Ovary (tissue), 9 donors: ENCODE data around the gene AMDHD1. TPM values are rescaled to one million over a fixed set of nuclear protein-coding genes. Genes with fewer than 3 reads are reported as not detected.

Source experiments
- DNase-seq, 5 donors: peaks; one replicate each; pipeline ENCODE4 v3.0.0-alpha.2; 2019 to 2020
- H3K27ac ChIP-seq, 2 donors: fragments of 200-600 bp; one replicate each; pipeline versions ENCODE4 v1.5.1 to v1.8.0; 2019 to 2022
- H3K27me3 ChIP-seq: fragments of 200-600 bp; one replicate; pipeline ENCODE4 v1.8.0; 2022
- H3K36me3 ChIP-seq: fragments of 200-600 bp; sonication (generic); one replicate; pipeline ENCODE4 v1.5.1; 2019
- H3K4me1 ChIP-seq: one replicate; pipeline ENCODE4 v1.8.1; 2013; ENCODE audit warnings: mild to moderate bottlenecking, moderate library complexity; ENCODE audit not compliant: insufficient read depth
- H3K4me3 ChIP-seq: fragments of 200-600 bp; sonication (generic); one replicate; pipeline ENCODE4 v1.5.1; 2017
- H3K9me3 ChIP-seq, 2 donors: fragments of 200-600 bp in 1 of 2; sonication (generic) in 1 of 2; one replicate each; pipeline versions ENCODE4 v1.5.1 to v1.8.1; 2013 to 2019; ENCODE audit warnings: mild to moderate bottlenecking in 1 of 2, moderate library complexity in 1 of 2
- EP300 ChIP-seq: sonication (generic); formaldehyde crosslinking; IDR thresholded peaks from one replicate; pipeline ENCODE4 v1.6.1; 2017; ENCODE audit warnings: antibody characterized with exemption
- POLR2A ChIP-seq: fragments of 450-650 bp; IDR thresholded peaks from one replicate; pipeline ENCODE4 v1.6.1; 2017; ENCODE audit warnings: antibody characterized with exemption, mild to moderate bottlenecking, moderate library complexity
- WGBS, 3 donors: extraction: QIAGEN DNeasy Blood & Tissue Kit in 1 of 3; methylation state at CpG; one replicate each; pipeline versions ENCODE4 v1.1.5 to v1.1.7; 2013 to 2017; 5-methylcytosine and 5-hydroxymethylcytosine counted together
- intact Hi-C, 4 donors: fragments of 100-400 bp; cut with DNase I; formaldehyde crosslinking; loops; one replicate each; pipeline versions ENCODE4 v1.11.0 to v1.15.1; 2022 to 2023
- polyA plus RNA-seq, 2 donors: library from polyadenylated mRNA; stranded (reverse); fragments of 200-250 nt in 1 of 2; fragments of 350-450 nt in 1 of 2; fragmentation: Illumina TruSeq in 1 of 2; extraction: RNeasy Lipid Tissue Mini Kit (QIAGEN cat#74804) in 1 of 2; gene quantifications; one replicate each; pipeline ENCODE4 v1.2.3, GENCODE V29; 2013 to 2014
- total RNA-seq, 7 donors: library from RNA; depleted of rRNA in 2 of 7; stranded (reverse); fragments of >200 nt in 2 of 7; fragmentation: NEBNext Ultra II Directional in 3 of 7; extraction: Animal tissue kit (Norgen Biotek cat#: 25700) in 3 of 7; gene quantifications; one replicate each; pipeline versions ENCODE4 v1.1.0 to v1.2.4, GENCODE V29; 2016 to 2023
- TF ChIP-seq, protein P1 (sequence below), 3 donors: fragments of 450-650 bp in 2 of 3; fragments of 200-600 bp in 1 of 3; IDR thresholded peaks; one replicate each; pipeline versions ENCODE4 v1.5.1 to v1.8.0; 2016 to 2022; ENCODE audit warnings: antibody characterized with exemption in 3 of 3, mild to moderate bottlenecking in 1 of 3
- donor health status: DM: no; HTN: no; CAD: no; lungs with moderate emphysema.
- donor health status: DM: no; HTN: no; CAD: no.
- donor health status: Bipolar disorder and iron deficiency.
- donor health status: DM: yes; HTN: yes; CAD: no.
- donor health status: DM: no; HTN: no; CAD: no.
- donor health status: DM: yes; HTN: yes; CAD: no.

The AMDHD1 gene
- total and polyA plus RNA-seq, 9 donors = 0.13 to 6.1 (median 0.57) TPM; not detected in 4

DNA sequence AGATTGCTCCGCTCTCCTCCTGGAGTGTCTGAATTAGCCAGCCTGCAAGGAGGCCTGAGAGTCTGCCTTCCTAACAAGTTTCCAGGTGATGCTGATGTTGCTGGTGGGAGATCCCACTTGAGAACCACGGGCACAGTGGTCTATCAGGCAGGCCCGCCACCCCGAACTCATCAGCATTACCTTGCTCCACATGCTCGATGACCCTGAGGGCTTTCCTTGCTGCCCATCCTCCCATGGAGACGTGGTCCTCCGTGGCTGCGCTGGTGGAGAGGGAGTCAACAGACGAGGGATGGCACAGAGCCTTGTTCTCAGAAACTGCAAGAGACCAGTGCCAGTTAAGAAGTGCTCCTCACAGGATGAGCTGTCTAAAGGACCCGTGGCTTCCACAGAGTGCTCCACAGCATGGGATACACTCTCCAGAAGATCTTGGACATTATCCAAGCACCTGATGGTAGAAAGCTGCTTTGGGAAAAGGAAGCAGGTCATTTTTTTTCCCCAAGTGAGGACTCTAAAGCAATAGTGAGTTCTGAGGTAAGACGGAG is 34.7 kb downstream of the AMDHD1 start:
- no peaks in the 10 kb centered on the region for H3K36me3 ChIP-seq
- no peaks in the 10 kb centered on the region for H3K27me3 ChIP-seq
- TF ChIP-seq POLR2A (no peak), EP300 (no peak)
- TF ChIP-seq, protein P1, sequence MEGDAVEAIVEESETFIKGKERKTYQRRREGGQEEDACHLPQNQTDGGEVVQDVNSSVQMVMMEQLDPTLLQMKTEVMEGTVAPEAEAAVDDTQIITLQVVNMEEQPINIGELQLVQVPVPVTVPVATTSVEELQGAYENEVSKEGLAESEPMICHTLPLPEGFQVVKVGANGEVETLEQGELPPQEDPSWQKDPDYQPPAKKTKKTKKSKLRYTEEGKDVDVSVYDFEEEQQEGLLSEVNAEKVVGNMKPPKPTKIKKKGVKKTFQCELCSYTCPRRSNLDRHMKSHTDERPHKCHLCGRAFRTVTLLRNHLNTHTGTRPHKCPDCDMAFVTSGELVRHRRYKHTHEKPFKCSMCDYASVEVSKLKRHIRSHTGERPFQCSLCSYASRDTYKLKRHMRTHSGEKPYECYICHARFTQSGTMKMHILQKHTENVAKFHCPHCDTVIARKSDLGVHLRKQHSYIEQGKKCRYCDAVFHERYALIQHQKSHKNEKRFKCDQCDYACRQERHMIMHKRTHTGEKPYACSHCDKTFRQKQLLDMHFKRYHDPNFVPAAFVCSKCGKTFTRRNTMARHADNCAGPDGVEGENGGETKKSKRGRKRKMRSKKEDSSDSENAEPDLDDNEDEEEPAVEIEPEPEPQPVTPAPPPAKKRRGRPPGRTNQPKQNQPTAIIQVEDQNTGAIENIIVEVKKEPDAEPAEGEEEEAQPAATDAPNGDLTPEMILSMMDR (IDR thresholded peaks at IDR 0.05) = no peak
- 81 to 86% (median 82%) methylated on average over 11 of the region's 11 CpGs for WGBS, 3 donors
- no peak overlapping the region for H3K27ac ChIP-seq
- DNase-seq = no peak
- no peaks in the 10 kb centered on the region for H3K4me1 ChIP-seq
- intact Hi-C loops = no loop called here
- H3K9me3 ChIP-seq = no peaks in the 10 kb centered on the region
- H3K4me3 ChIP-seq = no peak overlapping the region

DNA sequence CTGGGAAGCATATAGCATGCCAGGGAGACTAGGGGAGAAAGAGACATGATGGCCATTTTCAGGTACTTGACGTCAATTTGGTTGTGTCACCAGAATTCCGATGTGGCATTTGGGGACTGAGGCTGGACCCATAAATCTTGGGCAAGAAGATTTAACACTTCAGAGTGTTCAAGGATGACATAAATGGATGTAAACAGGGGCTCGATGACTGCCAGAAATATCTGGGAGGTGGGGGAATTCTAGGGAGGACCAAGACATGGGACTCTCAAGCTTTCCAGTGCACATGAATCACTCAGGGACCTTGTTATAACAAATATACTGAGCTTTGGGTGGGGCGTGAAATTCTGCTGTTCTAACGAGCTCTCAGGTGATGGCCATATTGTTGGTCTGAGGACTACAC is 35.2 kb downstream of the AMDHD1 start:
- 85 to 93% (median 90%) methylated on average over 5 of the region's 5 CpGs for WGBS, 3 donors
- Histone ChIP-seq H3K9me3 (no peaks in the 10 kb centered on the region), H3K27me3 (no peaks in the 10 kb centered on the region), H3K27ac (no peak overlapping the region), H3K4me1 (no peaks in the 10 kb centered on the region), H3K36me3 (no peaks in the 10 kb centered on the region), H3K4me3 (no peak overlapping the region)
- DNase-seq = no peak
- TF ChIP-seq, protein P1 (IDR thresholded peaks at IDR 0.05) = no peak
- no peak for TF ChIP-seq EP300
- TF ChIP-seq POLR2A = no peak
- intact Hi-C loops = no loop called here

DNA sequence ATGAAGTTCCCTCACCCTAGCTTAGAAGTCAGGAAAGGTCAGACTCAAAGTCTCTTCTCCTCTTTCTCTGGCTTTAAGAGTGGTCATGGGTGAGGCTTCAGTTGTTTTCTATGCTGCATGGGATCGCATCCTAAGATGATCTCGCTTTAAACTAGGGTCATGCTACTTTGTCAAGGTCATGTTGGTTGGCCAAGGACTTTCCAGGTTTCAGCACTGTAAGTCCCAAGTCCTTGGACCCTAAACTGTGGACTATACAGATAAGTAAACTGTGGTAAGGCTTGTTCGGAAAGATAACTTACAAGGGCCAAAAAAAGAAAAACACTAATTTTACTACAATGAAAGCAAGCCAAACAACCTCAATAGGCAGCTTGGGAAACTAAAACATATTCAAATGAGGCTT is 35.6 kb downstream of the AMDHD1 start:
- DNase-seq = no peak
- TF ChIP-seq EP300 (no peak), POLR2A (no peak)
- TF ChIP-seq, protein P1 (IDR thresholded peaks at IDR 0.05) = no peak
- H3K9me3 ChIP-seq = no peaks in the 10 kb centered on the region
- no peak overlapping the region for H3K27ac ChIP-seq
- WGBS, 3 donors = 66 to 83% (median 67%) methylated on average over 3 of the region's 3 CpGs
- H3K27me3 ChIP-seq = no peaks in the 10 kb centered on the region
- H3K36me3 ChIP-seq = no peaks in the 10 kb centered on the region
- no peak overlapping the region for H3K4me3 ChIP-seq
- intact Hi-C loops = no loop called here
- H3K4me1 ChIP-seq = no peaks in the 10 kb centered on the region

DNA sequence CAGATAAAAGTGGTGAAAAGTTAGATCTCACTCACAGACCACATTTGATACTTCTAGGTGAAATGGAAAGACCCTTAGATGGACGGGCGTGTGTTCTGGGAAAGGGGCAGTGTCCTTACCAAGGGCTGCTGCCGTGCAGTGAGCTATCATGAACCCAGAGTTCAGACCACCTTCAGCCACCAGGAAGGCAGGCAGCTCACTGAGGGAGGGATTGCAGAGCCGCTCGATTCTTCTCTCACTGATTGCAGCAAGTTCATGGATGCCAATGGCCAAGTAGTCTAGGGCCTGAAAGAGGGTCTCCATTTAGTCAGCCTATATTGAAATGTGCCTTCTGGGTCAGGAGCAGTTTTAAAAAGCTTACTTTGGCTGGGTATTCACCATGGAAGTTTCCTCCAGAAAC is 37.3 kb downstream of the AMDHD1 start:
- Histone ChIP-seq H3K27me3 (no peaks in the 10 kb centered on the region), H3K27ac (no peak overlapping the region), H3K4me1 (no peaks in the 10 kb centered on the region), H3K4me3 (no peak overlapping the region), H3K9me3 (no peaks in the 10 kb centered on the region), H3K36me3 (no peaks in the 10 kb centered on the region)
- no peak for DNase-seq
- WGBS, 3 donors = 89 to 94% (median 90%) methylated on average over 5 of the region's 5 CpGs
- TF ChIP-seq, protein P1 (IDR thresholded peaks at IDR 0.05) = no peak
- TF ChIP-seq EP300 (no peak), POLR2A (no peak)
- intact Hi-C loops = no loop called here
